ENCODE data around the gene MTA2.
A peak's percentile ranks its signal among the peaks of the same experiment; 100 is the strongest.
"Not testable (repeated sequence)": the region's sequence is repeated elsewhere in the genome, so short reads cannot be mapped to it uniquely, and the experiment has no call there.

The MTA2 gene

GRCh38 chr11:62570903-62571302 is 30.8 kb downstream of the MTA2 start:
- ChIA-PET POLR2A (interaction anchor here (0.6 to 2.8 kb wide), 4 partner anchors 9 to 51 kb away, joined by 3 to 20 read pairs (median 3); partner anchors contain the start of genes B3GAT3 and TUT1), CTCF (interaction anchor here (1.0 to 2.0 kb wide), 4 partner anchors 11 to 176 kb away, joined by 4 to 8 read pairs (median 4); no protein-coding TSS in a partner anchor)
- not testable (repeated sequence) for H3K27ac ChIP-seq (ENCODE audit: extremely low read depth, low read depth, low read length); H3K4me1 ChIP-seq (ENCODE audit: control insufficient read depth, insufficient read depth, low read length); H3K4me3 ChIP-seq (ENCODE audit: low read depth, low read length); H3K9me3 ChIP-seq (ENCODE audit: control insufficient read depth, insufficient read depth, low read depth, low read length)
- peaks cover 41 to 87% of the 10 kb centered on the region in 2 experiments; a peak in 2 of 3 replicates for H3K36me3 ChIP-seq (ENCODE audit: control insufficient read depth in 2 of 2, insufficient read depth in 1 of 2, low read length in 2 of 2)

DNA sequence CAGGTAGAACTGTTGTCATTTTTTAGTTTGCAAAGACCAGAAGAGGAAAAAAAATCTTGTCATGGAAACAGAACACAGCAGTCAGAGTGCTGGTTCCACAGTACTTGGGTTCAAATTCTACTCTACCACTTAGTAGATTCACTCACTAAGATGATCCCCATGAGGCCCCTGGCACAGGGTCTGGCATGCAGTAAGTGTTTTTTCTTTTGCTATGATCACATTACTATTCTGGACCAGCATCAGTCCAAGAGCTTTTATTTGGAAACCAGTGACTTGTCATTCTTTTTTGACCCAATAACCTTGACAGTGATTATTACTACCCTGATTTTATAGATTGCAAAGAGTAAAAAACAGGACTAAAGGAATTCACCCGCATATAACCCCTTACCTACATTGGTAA is 32.1 kb downstream of the MTA2 start:
- CTCF ChIA-PET: interaction anchor here (0.6 to 1.6 kb wide), 10 partner anchors 9 to 1212 kb away, joined by 3 to 6 read pairs (median 4); no protein-coding TSS in a partner anchor
- no peak for TF ChIP-seq ZSCAN23 (tag by site-specific recombination; IDR thresholded peaks at IDR 0.05)
- TF ChIP-seq ZNF394 (tag by site-specific recombination; IDR thresholded peaks at IDR 0.05; ENCODE audit: borderline replicate concordance): no peak
- TF ChIP-seq GLI2 (tag by site-specific recombination; IDR thresholded peaks at IDR 0.05; ENCODE audit: borderline replicate concordance, low read depth): no peak
- Histone ChIP-seq H3K9me3 (ENCODE audit: control insufficient read depth, insufficient read depth, low read depth, low read length) (no peaks in the 10 kb centered on the region), H3K27ac (ENCODE audit: extremely low read depth, low read depth, low read length) (no peak overlapping the region), H3K4me3 (ENCODE audit: low read depth, low read length) (no peak overlapping the region), H3K4me1 (ENCODE audit: control insufficient read depth, insufficient read depth, low read length) (no peaks in the 10 kb centered on the region), H3K36me3 (ENCODE audit: control insufficient read depth in 2 of 2, insufficient read depth in 1 of 2, low read length in 2 of 2) (peaks cover 41 to 87% of the 10 kb centered on the region in 2 experiments; a peak in 2 of 3 replicates)
- POLR2A ChIA-PET: interaction anchor here (0.6 to 1.5 kb wide), 6 partner anchors 8 to 199 kb away, joined by 3 to 7 read pairs (median 3); partner anchors contain the start of genes MTA2 and TUT1

DNA sequence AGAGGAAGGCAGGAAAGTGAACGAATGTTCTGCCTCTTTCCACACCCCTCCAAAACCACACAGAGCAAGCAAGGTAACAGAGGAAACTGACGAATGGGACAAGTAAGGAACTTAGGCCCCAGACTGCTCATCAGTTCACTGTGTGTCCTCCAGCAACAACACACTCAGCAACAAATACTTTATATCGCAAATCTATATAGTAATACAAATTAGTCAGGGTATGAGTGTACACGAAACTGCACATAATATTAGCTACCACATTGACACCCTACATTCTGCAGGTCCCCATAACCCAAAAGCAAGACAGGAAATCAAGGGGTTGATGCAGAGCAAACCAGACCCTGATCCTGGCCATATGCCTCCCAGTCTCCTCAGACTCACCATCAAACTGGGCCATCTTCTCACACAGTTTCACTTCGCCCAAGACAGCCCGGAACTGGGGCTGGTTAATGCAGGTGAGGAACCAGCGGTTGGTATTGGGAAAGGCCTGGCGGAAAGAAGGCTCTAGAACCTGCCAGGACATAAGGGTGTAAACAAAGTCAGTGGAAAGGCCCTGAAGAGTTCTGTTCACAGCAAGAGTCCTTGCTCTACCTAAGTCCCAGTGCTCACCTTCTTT is 34.5 kb downstream of the MTA2 start:
- TF ChIP-seq ZNF354C (tag by site-specific recombination; IDR thresholded peaks at IDR 0.05; ENCODE audit: borderline replicate concordance, low read depth) (no peak), ZNF747 (tag by site-specific recombination; IDR thresholded peaks at IDR 0.05) (no peak), ZNF621 (tag by site-specific recombination; IDR thresholded peaks at IDR 0.05) (no peak)
- TF ChIP-seq, protein P1, sequence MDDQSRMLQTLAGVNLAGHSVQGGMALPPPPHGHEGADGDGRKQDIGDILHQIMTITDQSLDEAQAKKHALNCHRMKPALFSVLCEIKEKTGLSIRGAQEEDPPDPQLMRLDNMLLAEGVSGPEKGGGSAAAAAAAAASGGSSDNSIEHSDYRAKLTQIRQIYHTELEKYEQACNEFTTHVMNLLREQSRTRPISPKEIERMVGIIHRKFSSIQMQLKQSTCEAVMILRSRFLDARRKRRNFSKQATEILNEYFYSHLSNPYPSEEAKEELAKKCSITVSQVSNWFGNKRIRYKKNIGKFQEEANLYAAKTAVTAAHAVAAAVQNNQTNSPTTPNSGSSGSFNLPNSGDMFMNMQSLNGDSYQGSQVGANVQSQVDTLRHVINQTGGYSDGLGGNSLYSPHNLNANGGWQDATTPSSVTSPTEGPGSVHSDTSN (CRISPR knock-in tag; IDR thresholded peaks at IDR 0.05): no peak
- no peaks in the 10 kb centered on the region for H3K4me1 ChIP-seq (ENCODE audit: control insufficient read depth, insufficient read depth, low read length)
- H3K4me3 ChIP-seq (ENCODE audit: low read depth, low read length): no peak overlapping the region
- ChIA-PET POLR2A (interaction anchor here (0.8 to 1.2 kb wide), 4 partner anchors 9 to 32 kb away, joined by 3 to 4 read pairs (median 4); partner anchors contain the start of gene AHNAK), CTCF (interaction anchor here (1.5 to 1.7 kb wide), 2 partner anchors 24 to 25 kb away, joined by 6 to 7 read pairs; partner anchors contain the start of gene TUT1)
- no peaks in the 10 kb centered on the region for H3K9me3 ChIP-seq (ENCODE audit: control insufficient read depth, insufficient read depth, low read depth, low read length)
- H3K27ac ChIP-seq (ENCODE audit: extremely low read depth, low read depth, low read length): 0 out of 2 replicates have a peak overlapping the region, but pooled peaks have one; percentile 16
- H3K36me3 ChIP-seq (ENCODE audit: control insufficient read depth in 2 of 2, insufficient read depth in 1 of 2, low read length in 2 of 2): peaks cover 48 to 92% of the 10 kb centered on the region in 2 experiments

- Histone ChIP-seq H3K27ac (ENCODE audit: extremely low read depth, low read depth, low read length) (no peak overlapping the region), H3K4me1 (ENCODE audit: control insufficient read depth, insufficient read depth, low read length) (no peaks in the 10 kb centered on the region), H3K36me3 (ENCODE audit: control insufficient read depth in 2 of 2, insufficient read depth in 1 of 2, low read length in 2 of 2) (peaks cover 47 to 90% of the 10 kb centered on the region in 2 experiments), H3K9me3 (ENCODE audit: control insufficient read depth, insufficient read depth, low read depth, low read length) (no peaks in the 10 kb centered on the region), H3K4me3 (ENCODE audit: low read depth, low read length) (no peak overlapping the region)
- TF ChIP-seq ZNF555 (tag by site-specific recombination; conservative IDR thresholded peaks at IDR 0.05): no peak
- TF ChIP-seq BCL11B (tag by site-specific recombination; IDR thresholded peaks at IDR 0.05; ENCODE audit: low read depth): no peak
- no peak for TF ChIP-seq GLIS2 (tag by site-specific recombination; IDR thresholded peaks at IDR 0.05)
- no peak for TF ChIP-seq ZNF138 (tag by site-specific recombination; IDR thresholded peaks at IDR 0.05; ENCODE audit: borderline replicate concordance)
- no peak for TF ChIP-seq ZNF514 (tag by site-specific recombination; IDR thresholded peaks at IDR 0.05)
- TF ChIP-seq SCRT2 (tag by site-specific recombination; IDR thresholded peaks at IDR 0.05): no peak
- TF ChIP-seq MEIS1 (CRISPR knock-in tag; IDR thresholded peaks at IDR 0.05; ENCODE audit: borderline replicate concordance): no peak
- TF ChIP-seq ZNF571 (tag by site-specific recombination; IDR thresholded peaks at IDR 0.05): no peak
- no peak for TF ChIP-seq ZNF311 (tag by site-specific recombination; IDR thresholded peaks at IDR 0.05; ENCODE audit: borderline replicate concordance)
- no peak for TF ChIP-seq ZBTB8A (tag by site-specific recombination; IDR thresholded peaks at IDR 0.05)
- TF ChIP-seq ZNF132 (tag by site-specific recombination; IDR thresholded peaks at IDR 0.05; ENCODE audit: borderline replicate concordance): no peak
- TF ChIP-seq ZNF560 (tag by site-specific recombination; IDR thresholded peaks at IDR 0.05; ENCODE audit: borderline replicate concordance): no peak
- no peak for TF ChIP-seq ZBTB20 (tag by site-specific recombination; IDR thresholded peaks at IDR 0.05)
- ChIA-PET CTCF (interaction anchor here (0.7 to 1.7 kb wide), 6 partner anchors 10 to 1174 kb away, joined by 3 to 7 read pairs (median 5); partner anchors contain the start of gene TUT1), POLR2A (interaction anchor here (0.8 to 1.9 kb wide), 5 partner anchors 8 to 145 kb away, joined by 3 to 5 read pairs (median 4); partner anchors contain the start of genes AHNAK, EEF1G and UQCC3)
Measured at GRCh38 chr11:62566247-62566646, 35.4 kb downstream of the MTA2 start.

Measured in HEK293 (cell line).